Measurements from ENCODE around the gene NPFF.

NPFF gene

GRCh38 chr12:53476769-53477209 is 30.5 kb downstream of the NPFF start:
- no peak for DNase-seq (ENCODE audit: low spot score)

GRCh38 chr12:53474819-53475218 is 32.5 kb downstream of the NPFF start:
- DNase-seq (ENCODE audit: low spot score), result no peak

- DNase-seq (ENCODE audit: low spot score), result no peak
Observed at GRCh38 chr12:53474077-53474476, 33.2 kb downstream of the NPFF start.

- DNase-seq (ENCODE audit: low spot score), result no peak
Observed at GRCh38 chr12:53472056-53472582, 35.2 kb downstream of the NPFF start.

- no peak for DNase-seq (ENCODE audit: low spot score)
Observed at GRCh38 chr12:53468282-53468681, 39.0 kb downstream of the NPFF start.

GRCh38 chr12:53467880-53468279 is 39.4 kb downstream of the NPFF start:
- DNase-seq (ENCODE audit: low spot score), result no peak

GRCh38 chr12:53467082-53467481 is 40.2 kb downstream of the NPFF start:
- DNase-seq (ENCODE audit: low spot score), result no peak

GRCh38 chr12:53466640-53467039 is 40.6 kb downstream of the NPFF start:
- no peak for DNase-seq (ENCODE audit: low spot score)

GRCh38 chr12:53465679-53466078 is 41.6 kb downstream of the NPFF start:
- no peak for DNase-seq (ENCODE audit: low spot score)

- DNase-seq (ENCODE audit: low spot score), result no peak
Observed at GRCh38 chr12:53464685-53465418, 42.4 kb downstream of the NPFF start.

- DNase-seq (ENCODE audit: low spot score), result no peak
Observed at GRCh38 chr12:53463802-53464560, 43.3 kb downstream of the NPFF start.

- no peak for DNase-seq (ENCODE audit: low spot score)
Observed at GRCh38 chr12:53462935-53463334, 44.3 kb downstream of the NPFF start.

GRCh38 chr12:53461591-53461990 is 45.7 kb downstream of the NPFF start:
- no peak for DNase-seq (ENCODE audit: low spot score)

- no peak for DNase-seq (ENCODE audit: low spot score)
Observed at GRCh38 chr12:53461059-53461458, 46.2 kb downstream of the NPFF start.

- DNase-seq (ENCODE audit: low spot score), result no peak
Observed at GRCh38 chr12:53459097-53459496, 48.2 kb downstream of the NPFF start.
